Activated CD8-positive, alpha-beta memory T cell treated with anti-CD3 and anti-CD28 coated beads, Interleukin-2, amount 50 U/mL, for 24 hours (primary cell): ENCODE measurements around the gene PAM.

Source experiments
- DNase-seq: peaks from one replicate; pipeline ENCODE4 v3.0.0-alpha.2; 2020; ENCODE audit errors: extremely low read depth

Gene PAM

GRCh38 chr5:102781359-102781758 is 26.3 kb downstream of the PAM start:
- DNase-seq = no peak

GRCh38 chr5:102781786-102782185 is 26.7 kb downstream of the PAM start:
- no peak for DNase-seq

GRCh38 chr5:102782217-102782872 is 27.2 kb downstream of the PAM start:
- DNase-seq = no peak

DNA sequence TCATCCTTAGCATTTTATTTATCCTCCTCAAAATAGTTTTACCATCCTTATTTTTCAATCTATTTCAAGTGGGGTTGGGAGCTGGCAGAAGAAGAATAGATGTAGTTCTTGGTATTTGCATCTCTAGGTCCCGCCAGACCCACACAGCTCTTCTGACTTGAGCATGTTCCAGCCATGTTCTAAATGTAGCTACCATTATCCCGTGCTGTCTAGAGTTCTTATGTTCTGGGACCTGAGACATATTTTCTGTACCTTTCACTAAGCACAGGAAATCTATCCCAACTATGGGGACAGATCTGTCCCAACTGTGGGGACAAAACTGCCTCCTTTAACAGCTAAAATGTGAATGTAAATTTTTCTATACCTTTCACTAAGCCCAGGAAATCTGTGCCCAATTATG is 32.0 kb downstream of the PAM start:
- no peak for DNase-seq

- no peak for DNase-seq
Observed at GRCh38 chr5:102788788-102789187, 33.7 kb downstream of the PAM start.

GRCh38 chr5:102789469-102789868 is 34.4 kb downstream of the PAM start:
- DNase-seq = no peak

DNA sequence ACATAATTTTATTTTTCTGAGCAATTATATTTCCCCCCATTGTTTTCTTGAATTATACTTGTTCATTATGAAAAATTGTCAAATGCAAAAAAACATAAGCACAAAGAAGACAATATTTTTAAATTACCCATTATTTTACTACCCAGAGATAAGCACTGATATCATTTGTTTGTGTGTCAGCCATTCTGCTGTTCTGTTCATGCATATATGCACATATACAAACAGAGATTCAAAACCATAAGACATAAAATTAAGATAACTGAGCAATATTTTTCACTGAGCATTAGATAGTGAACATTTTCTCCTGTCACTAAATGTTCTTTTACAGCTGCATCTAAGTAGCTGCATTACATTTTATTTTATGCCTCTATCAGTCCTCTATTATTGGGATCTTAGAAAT is 35.6 kb downstream of the PAM start:
- DNase-seq = no peak

DNA sequence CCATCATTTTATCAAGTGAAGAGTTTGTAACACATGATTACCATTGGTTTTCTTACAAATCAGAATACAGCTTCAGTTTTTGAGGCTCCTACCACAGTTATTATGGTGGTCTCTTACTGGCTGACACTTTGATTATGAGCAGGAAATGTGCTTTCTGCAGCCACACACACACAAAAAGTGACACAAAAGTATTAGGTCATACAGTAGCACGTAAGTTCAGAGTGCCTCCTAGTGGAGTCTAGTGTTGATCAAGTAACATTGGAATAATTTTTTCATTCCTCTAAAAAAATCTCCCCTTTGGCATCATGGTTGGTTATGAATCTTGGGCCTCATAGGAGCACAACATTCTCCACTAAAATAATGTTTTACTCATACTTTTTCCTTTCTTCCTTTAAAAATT is 37.6 kb downstream of the PAM start:
- no peak for DNase-seq

DNA sequence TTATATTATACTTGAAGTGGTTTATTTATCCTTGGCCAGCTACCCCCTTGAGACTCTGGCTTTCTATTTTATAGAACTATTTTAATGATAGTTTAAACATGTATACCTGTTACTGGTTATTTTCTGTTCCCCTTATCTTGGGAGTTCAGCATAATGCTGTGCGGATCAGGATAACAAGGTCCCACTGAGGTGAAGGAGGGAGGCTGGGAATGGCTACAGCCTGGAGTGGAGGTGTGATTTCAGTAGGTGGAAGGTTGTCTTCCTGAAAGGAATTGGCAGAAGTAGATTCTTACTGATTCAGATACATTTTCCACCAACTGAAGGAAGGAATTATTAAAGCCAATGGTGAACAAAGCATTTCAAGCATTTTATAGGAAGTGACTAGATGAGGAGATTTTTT is 38.9 kb downstream of the PAM start:
- no peak for DNase-seq

DNA sequence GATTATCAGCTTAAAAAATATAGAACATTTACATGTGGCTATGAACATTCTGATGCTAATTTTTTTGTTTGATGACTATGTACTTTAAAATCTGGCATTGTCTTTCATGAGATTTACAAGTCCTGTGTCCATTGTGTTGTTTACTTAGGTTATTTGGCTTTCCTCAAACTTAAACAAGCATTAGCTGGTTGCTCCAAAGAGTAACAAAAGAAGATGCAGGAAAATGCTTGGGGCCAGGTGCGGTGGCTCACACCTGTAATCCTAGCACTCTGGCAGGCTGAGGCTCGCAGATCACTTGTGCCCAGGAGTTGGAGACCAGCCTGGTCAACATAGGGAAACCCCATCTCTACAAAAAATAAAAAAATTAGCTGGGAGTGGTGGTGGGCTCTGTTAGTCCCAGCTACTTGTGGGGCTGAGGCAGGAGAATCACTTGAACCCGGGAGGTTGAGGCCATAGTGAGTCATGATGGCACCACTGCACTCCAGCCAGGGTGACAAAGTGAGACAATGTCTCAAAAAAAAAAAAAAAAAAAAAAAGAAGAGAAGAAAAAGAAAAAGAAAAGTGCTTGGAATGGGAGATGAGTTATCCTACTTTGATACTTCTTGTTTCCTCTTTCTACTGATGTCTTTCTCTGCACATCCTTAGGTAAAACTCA is 39.7 kb downstream of the PAM start:
- no peak for DNase-seq

GRCh38 chr5:102795526-102795925 is 40.4 kb downstream of the PAM start:
- DNase-seq = no peak

DNA sequence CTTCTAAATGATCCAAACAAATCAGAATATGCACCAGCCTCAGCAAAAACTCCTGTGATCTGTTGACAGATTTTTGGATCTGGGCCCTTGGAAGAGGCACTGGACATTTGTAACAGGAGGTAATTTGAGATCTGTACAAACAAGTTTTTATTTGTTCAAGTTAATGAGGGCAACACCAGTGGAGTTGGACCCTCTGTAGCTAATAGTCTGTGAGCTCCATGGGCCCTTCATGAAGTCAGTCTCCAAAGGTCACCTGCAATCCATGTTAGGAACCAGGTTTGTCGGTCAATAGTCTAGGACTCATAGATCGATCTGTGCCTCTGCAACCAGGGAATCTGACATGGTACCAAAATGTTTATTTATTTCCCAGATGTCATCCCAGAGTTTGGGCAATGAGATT is 40.9 kb downstream of the PAM start:
- DNase-seq = no peak

- no peak for DNase-seq
Observed at GRCh38 chr5:102796498-102796897, 41.4 kb downstream of the PAM start.

DNA sequence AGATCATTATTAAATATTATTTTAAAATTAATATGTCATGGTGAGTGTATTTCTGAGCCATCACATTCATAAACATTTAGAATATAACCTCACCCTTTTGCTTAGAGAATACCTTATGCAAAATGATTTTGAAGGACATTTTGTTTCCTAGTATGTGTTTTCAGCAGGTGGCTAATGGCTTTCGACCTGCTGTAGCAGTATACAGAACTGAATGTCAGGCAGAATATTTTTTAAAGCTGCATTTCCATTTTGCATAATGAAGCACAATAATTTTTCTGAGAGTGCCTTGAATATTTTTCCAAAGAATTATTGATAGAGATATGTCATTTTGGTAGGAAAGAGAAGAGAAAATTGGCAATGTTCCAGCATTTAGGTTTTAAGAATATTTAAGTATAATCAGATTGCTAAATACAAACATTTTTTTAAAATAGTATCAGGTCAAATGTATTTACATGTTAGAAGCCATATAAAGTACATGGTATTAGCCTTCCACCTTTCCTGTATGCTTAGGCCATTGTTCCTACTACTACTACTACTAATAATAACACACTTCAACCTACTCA is 42.3 kb downstream of the PAM start:
- no peak for DNase-seq

DNA sequence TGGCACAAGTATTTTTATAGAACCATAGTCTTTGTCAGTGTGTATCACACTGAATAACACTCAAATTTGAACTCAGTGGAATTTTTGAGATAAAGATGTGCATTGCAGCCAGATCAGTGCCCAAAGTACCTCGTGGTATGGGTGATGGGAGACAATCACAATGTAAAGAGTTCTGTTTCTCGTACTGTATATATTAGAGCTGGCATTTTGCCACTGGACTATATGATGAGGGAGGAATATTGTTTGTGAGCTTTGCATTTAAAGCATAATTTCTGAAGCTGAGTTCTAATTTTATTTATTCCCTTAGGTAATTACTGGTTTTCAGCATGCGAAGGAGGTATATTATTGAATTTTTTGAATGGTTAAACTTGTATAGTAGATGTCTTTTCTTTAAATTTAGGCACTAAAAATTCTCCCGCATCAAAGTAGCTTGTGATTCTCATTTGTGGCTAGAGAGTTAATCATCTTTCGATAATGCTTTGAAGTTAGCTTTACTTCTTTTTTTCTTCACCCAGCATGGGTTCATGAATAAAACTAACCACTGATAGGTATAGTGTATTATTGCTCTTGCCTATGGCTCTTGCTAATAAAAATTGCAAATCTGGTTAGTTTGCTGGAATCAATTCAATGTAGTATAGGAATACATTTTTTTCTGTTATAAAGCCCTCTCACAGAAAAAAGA is 43.1 kb downstream of the PAM start:
- no peak for DNase-seq

GRCh38 chr5:102799017-102799416 is 43.9 kb downstream of the PAM start:
- DNase-seq = no peak

DNA sequence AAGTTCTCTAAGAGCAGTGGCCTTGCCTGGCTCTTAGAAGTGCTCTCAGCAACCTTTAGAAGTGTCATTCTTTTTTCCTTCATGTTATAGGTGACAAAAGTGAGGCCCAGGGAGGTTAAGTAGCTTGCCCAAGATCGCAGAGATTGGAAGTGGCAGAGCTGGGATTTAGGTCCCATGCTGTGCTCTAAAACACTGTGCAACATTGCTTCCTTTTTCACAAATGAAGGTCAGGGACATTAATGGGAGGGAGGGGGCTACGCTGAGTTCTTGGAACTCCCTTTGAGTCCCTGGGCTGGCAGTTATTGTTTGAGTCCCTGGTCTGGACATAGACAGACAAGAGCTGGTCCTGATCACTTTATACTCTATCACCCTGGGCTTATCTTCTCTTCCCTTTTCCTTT is 45.3 kb downstream of the PAM start:
- no peak for DNase-seq

DNA sequence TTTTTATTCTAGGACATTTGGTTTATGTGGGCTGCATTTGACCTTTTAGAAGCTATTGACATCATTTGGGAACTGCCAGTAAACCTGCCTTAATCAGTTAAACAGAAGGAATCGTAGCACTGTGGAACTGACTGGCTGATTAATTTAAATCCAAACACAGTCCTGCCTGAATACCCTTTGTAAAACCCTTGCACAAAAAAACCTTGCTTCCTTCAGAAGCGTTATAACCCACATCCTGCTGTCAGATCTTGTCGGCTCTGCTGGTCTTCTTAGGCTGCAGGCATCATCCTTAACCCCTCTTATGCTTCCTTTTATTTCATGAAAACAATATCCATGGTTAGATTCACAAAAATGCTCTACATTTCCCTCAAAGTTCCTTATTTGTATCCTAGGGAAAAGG is 46.3 kb downstream of the PAM start:
- DNase-seq = no peak

DNA sequence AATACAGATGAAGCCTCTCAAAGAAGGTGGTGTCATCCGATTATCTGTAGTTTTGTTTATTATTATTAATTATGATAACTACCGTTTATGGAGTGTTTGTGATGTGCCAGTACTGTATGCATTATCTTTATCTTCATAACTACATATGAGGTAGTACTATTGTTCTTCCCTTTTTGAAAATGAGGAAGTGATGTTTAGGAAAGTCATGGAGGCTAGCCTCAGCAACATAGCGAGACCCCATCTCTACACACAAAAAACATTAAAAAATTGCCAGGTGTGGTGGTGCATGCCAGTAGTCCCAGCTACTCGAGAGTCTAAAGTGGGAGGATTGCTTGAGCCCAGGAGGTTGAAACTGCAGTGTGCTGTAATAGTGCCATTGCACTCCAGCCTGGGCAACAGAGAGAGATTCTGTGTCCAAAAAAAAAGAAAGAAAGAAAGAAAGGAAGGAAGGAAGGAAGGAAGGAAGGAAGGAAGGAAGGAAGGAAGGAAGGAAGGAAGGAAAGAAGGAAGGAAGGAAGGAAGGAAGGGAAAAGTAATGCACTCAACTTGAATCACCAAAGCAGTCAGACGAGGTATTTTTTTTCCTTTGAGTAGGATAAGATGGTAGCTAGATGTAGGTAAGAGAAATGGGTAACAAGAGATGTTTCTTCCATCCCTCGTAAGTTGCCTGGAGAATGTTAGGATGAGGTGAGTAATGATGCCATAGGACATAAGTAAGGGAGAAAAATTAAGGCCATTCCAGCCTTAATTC is 47.8 kb downstream of the PAM start:
- no peak for DNase-seq

DNA sequence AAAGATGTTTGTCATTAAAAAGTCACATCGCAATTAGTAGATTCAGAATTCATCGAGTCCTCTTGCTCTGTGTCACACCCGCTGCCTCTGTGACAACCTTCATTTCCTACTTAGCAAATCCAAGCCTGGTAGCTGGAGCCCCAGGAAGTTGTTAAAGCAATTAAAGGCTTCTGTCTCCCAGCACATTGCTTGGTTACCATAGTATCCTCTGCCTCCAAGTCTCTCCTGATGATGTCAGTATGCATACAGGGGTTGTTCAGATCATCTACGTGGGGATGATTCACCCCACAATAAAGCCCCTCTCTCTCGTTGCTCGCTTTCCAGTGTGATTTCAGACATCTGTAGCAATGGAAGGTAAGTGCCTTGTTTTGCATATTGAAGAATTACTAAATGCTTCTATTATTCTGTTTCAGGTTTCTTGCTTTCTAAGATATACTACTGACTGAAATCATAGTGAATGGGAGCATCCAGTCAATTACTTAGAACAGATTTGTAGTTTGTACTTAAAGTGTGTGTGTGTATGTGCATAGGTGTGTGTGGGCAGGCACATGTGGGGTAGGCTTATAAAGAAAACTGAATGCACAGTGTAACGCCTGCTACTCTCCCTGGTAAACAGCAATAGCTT is 52.9 kb downstream of the PAM start:
- no peak for DNase-seq

DNA sequence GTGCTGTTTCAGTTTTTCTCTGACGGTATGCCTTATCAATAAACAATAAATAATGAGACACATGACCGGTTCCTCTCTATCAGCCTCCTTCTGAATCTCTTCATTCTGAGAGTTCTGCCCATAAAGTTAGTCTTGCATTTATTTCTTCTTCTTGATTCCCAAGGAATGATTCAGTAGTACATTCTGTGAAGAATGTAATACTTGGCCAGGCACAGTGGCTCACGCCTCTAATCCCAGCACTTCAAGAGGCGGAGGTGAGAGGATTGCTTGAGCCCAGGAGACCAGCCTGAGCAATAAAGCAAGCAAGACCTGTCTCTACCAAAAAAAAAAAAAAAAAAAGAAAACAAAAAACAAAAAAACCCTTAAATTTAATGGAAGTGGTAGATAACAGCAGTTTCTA is 53.9 kb downstream of the PAM start:
- no peak for DNase-seq

GRCh38 chr5:102811972-102812371 is 56.9 kb downstream of the PAM start:
- no peak for DNase-seq
